ENCODE measurements around the gene RAB9A. TPM values are rescaled to one million over a fixed set of nuclear protein-coding genes. Genes with fewer than 3 reads are reported as not detected.

Gene RAB9A
- total and polyA plus RNA-seq, 2 of the 8 experiments (the other 6 are each of a cell fraction or from before 2014, with no cell fraction given): 21.8 to 34.0 TPM

- Histone ChIP-seq H3K9me3 (ENCODE audit: insufficient read depth in 2 of 2, low read depth in 1 of 2, low read length in 1 of 2) (no peaks in the 10 kb centered on the region), H3K79me2 (ENCODE audit: control insufficient read depth in 1 of 2, insufficient read depth in 2 of 2, low read length in 2 of 2) (no peaks in the 10 kb centered on the region), H4K8ac (ENCODE audit: extremely low read depth, insufficient read depth, low read length) (no peak overlapping the region), H2AFZ (ENCODE audit: low read length) (no peak overlapping the region), H2BK15ac (ENCODE audit: low read length) (no peak overlapping the region), H3K56ac (replicated peaks; ENCODE audit: insufficient read length, low read depth, low read length) (no peak overlapping the region), H3K4me2 (ENCODE audit: insufficient read depth in 1 of 2, low read depth in 2 of 2, low read length in 2 of 2) (no peak overlapping the region), H3K27ac (ENCODE audit: low read depth, low read length) (no peak overlapping the region), H4K20me1 (replicated peaks in 1 of 2; ENCODE audit: control insufficient read depth in 1 of 2, insufficient read depth in 2 of 2, low read length in 2 of 2) (no peaks in the 10 kb centered on the region), H4K91ac (replicated peaks; ENCODE audit: insufficient read length, low read length) (no peak overlapping the region), H2AK5ac (ENCODE audit: low read depth, low read length) (no peak overlapping the region), H3K27me3 (replicated peaks in 1 of 4; ENCODE audit: control insufficient read depth in 3 of 4, extremely low read depth in 1 of 4, insufficient read depth in 3 of 4, low read length in 3 of 4) (no peaks in the 10 kb centered on the region), H3K9ac (replicated peaks in 1 of 4; ENCODE audit: extremely low read depth in 1 of 4, low read depth in 3 of 4, low read length in 3 of 4) (no peak overlapping the region), H2BK120ac (replicated peaks; ENCODE audit: low read depth, low read length) (no peak overlapping the region), H3K23ac (ENCODE audit: insufficient read length) (no peak overlapping the region), H3K18ac (ENCODE audit: extremely low read depth, low read length) (no peak overlapping the region), H2BK20ac (ENCODE audit: low read length) (no peak overlapping the region), H3K14ac (ENCODE audit: insufficient read length) (no peak overlapping the region), H3K4me3 (ENCODE audit: extremely low read depth in 1 of 4, insufficient read depth in 2 of 4, low read depth in 3 of 4, low read length in 4 of 4) (no peak overlapping the region), H2BK12ac (ENCODE audit: low read depth, low read length) (no peak overlapping the region), H2BK5ac (ENCODE audit: low read depth, low read length) (no peak overlapping the region), H3K23me2 (ENCODE audit: low read depth, low read length) (no peaks in the 10 kb centered on the region), H3K4me1 (replicated peaks in 1 of 4; ENCODE audit: control insufficient read depth in 3 of 4, insufficient read depth in 4 of 4, low read length in 3 of 4) (peaks cover 0 to 4% (median 0%) of the 10 kb centered on the region in 4 experiments; a peak in 1 of 7 replicates), H3K79me1 (ENCODE audit: low read depth, low read length) (no peaks in the 10 kb centered on the region), H3K36me3 (ENCODE audit: control insufficient read depth in 2 of 4, insufficient read depth in 4 of 4, low read length in 3 of 4) (peaks cover 2 to 40% (median 6%) of the 10 kb centered on the region in 4 experiments; a peak in 6 of 8 replicates), H3K4ac (replicated peaks; ENCODE audit: insufficient read length, low read depth, low read length) (no peak overlapping the region), H4K5ac (ENCODE audit: insufficient read length, low read depth, low read length) (no peak overlapping the region)
- 90% methylated on average over 11 of the region's 13 CpGs; no CpG with 5 or more reads in 1 of the 2 experiments for whole genome bisulfite sequencing, 2 experiments (ENCODE audit: extremely low coverage in 1 of 2, insufficient coverage in 1 of 2, insufficient read length in 1 of 2, insufficient replicate concordance in 2 of 2, low coverage in 1 of 2, low lambda C conversion rate in 2 of 2, missing lambda C conversion rate in 1 of 2)
- FAIRE-seq (peak; percentile 52), DNase-seq (ENCODE audit: low read depth in 1 of 2, low spot score in 2 of 2) (no peak)
- POLR2A ChIA-PET (ENCODE audit: partially characterized antibody): interaction anchor here (0.6 to 1.5 kb wide), 2 partner anchors 9 to 31 kb away, joined by 3 read pairs; no protein-coding TSS in a partner anchor
- CTCF ChIA-PET (ENCODE audit: partially characterized antibody): interaction anchor here (1.1 kb wide), 1 partner anchor 93 kb away, joined by 3 read pairs; no protein-coding TSS in a partner anchor
- TF ChIP-seq RXRA (IDR thresholded peaks at IDR 0.05; ENCODE audit: insufficient read depth, low read depth, low read length) (no peak), PHF8 (conservative IDR thresholded peaks at IDR 0.05; ENCODE audit: low read depth, low read length) (no peak), RNF2 (IDR thresholded peaks at IDR 0.05; ENCODE audit: borderline replicate concordance, low read depth, low read length, missing control alignments, poor library complexity, severe bottlenecking) (no peak), MAFK (IDR thresholded peaks at IDR 0.05; ENCODE audit: low read depth, low read length) (no peak)
These were observed 53.7 kb downstream of the RAB9A start for GRCh38 chrX:13742397-13743176.

All from H1 (cell line).